DOHH2 (cell line): ENCODE data around the gene MYBPC3.

ENCODE experiments used
- H3F3A ChIP-seq: fragments of 200-600 bp; sonication (generic), shearing (Covaris generic); 2 replicates; pipeline ENCODE4 v1.6.0; 2016; ENCODE audit warnings: antibody characterized with exemption, mild to moderate bottlenecking; ENCODE audit not compliant: control insufficient read depth, insufficient read depth
- H3K27ac ChIP-seq: fragments of 200-600 bp; sonication (generic); 2 replicates; pipeline ENCODE4 v1.5.1; 2014; ENCODE audit warnings: low read depth, mild to moderate bottlenecking, low read length, moderate library complexity
- H3K27me3 ChIP-seq: fragments of 200-600 bp; sonication (generic); 2 replicates; pipeline ENCODE4 v1.6.1; 2014; ENCODE audit warnings: mild to moderate bottlenecking, low read length, mixed read lengths; ENCODE audit not compliant: control insufficient read depth
- H3K36me3 ChIP-seq: fragments of 200-600 bp; sonication (generic); 2 replicates; pipeline ENCODE4 v1.6.1; 2014; ENCODE audit warnings: mild to moderate bottlenecking, low read length, moderate library complexity, mixed read lengths; ENCODE audit not compliant: control insufficient read depth
- H3K4me1 ChIP-seq: fragments of 200-600 bp; sonication (generic); 2 replicates; pipeline ENCODE4 v1.6.1; 2014; ENCODE audit warnings: mild to moderate bottlenecking, low read length, mixed read lengths; ENCODE audit not compliant: control insufficient read depth
- H3K4me2 ChIP-seq: fragments of 200-600 bp; sonication (generic); 2 replicates; pipeline ENCODE4 v1.6.0; 2014; ENCODE audit warnings: mild to moderate bottlenecking, low read length, moderate library complexity
- H3K4me3 ChIP-seq: fragments of 200-600 bp; sonication (generic); 2 replicates; pipeline ENCODE4 v1.5.1; 2014; ENCODE audit warnings: mild to moderate bottlenecking, low read length, mixed read lengths
- H3K79me2 ChIP-seq: fragments of 200-600 bp; sonication (generic); 2 replicates; pipeline ENCODE4 v1.6.1; 2014; ENCODE audit warnings: mild to moderate bottlenecking, low read length, mixed read lengths; ENCODE audit not compliant: control insufficient read depth
- H3K9me2 ChIP-seq: fragments of 200-600 bp; sonication (generic); replicated peaks from 2 replicates; pipeline ENCODE4 v1.6.1; 2014; ENCODE audit warnings: mild to moderate bottlenecking, low read length, mixed read lengths; ENCODE audit not compliant: control insufficient read depth
- H3K9me3 ChIP-seq: fragments of 200-600 bp; sonication (generic); 2 replicates; pipeline ENCODE4 v1.6.1; 2014; ENCODE audit warnings: antibody characterized with exemption, low read length, mixed read lengths; ENCODE audit not compliant: control insufficient read depth, insufficient read depth
- H4K20me1 ChIP-seq: fragments of 200-600 bp; sonication (generic); 2 replicates; pipeline ENCODE4 v1.6.0; 2014; ENCODE audit warnings: low read depth, mild to moderate bottlenecking, antibody characterized with exemption, low read length, moderate library complexity; ENCODE audit not compliant: control insufficient read depth, insufficient read depth
- CTCF ChIP-seq: fragments of 200-600 bp; sonication (generic); IDR thresholded peaks from one replicate; pipeline ENCODE4 v1.5.1; 2014; ENCODE audit warnings: antibody characterized with exemption, mild to moderate bottlenecking, low read depth, low read length; ENCODE audit not compliant: poor library complexity, severe bottlenecking
- EZH2phosphoT487 ChIP-seq: fragments of 200-600 bp; sonication (generic); IDR thresholded peaks from 2 replicates; pipeline ENCODE4 v1.6.1; 2017; ENCODE audit warnings: borderline replicate concordance, mild to moderate bottlenecking, antibody characterized with exemption, low read length, moderate library complexity, mixed read lengths

MYBPC3 gene

GRCh38 chr11:47387944-47388696 is 35.6 kb upstream of the MYBPC3 start:
- Histone ChIP-seq H3K36me3 (no peaks in the 10 kb centered on the region), H3K4me1 (peaks cover 29% of the 10 kb centered on the region), H3F3A (no peaks in the 10 kb centered on the region), H3K9me2 (no peaks in the 10 kb centered on the region), H4K20me1 (no peaks in the 10 kb centered on the region), H3K79me2 (no peaks in the 10 kb centered on the region), H3K9me3 (no peaks in the 10 kb centered on the region), H3K4me2 (no peak overlapping the region), H3K27me3 (no peaks in the 10 kb centered on the region), H3K27ac (no peak overlapping the region), H3K4me3 (no peak overlapping the region)
- no peak for TF ChIP-seq EZH2phosphoT487
- no peak for TF ChIP-seq CTCF

- Histone ChIP-seq H3K36me3 (no peaks in the 10 kb centered on the region), H3K27ac (no peak overlapping the region), H3K4me1 (peaks cover 16% of the 10 kb centered on the region), H4K20me1 (no peaks in the 10 kb centered on the region), H3K27me3 (no peaks in the 10 kb centered on the region), H3F3A (no peaks in the 10 kb centered on the region), H3K4me2 (no peak overlapping the region), H3K9me3 (no peaks in the 10 kb centered on the region), H3K79me2 (no peaks in the 10 kb centered on the region), H3K9me2 (no peaks in the 10 kb centered on the region), H3K4me3 (no peak overlapping the region)
- TF ChIP-seq EZH2phosphoT487 (no peak), CTCF (no peak)
Observed at GRCh38 chr11:47384498-47384897, 32.0 kb upstream of the MYBPC3 start.

GRCh38 chr11:47383071-47383470 is 30.6 kb upstream of the MYBPC3 start:
- Histone ChIP-seq H3K4me1 (peaks cover 22% of the 10 kb centered on the region), H3K27me3 (no peaks in the 10 kb centered on the region), H3K79me2 (peaks cover 8% of the 10 kb centered on the region), H3K9me3 (no peaks in the 10 kb centered on the region), H3K9me2 (no peaks in the 10 kb centered on the region), H3K4me3 (no peak overlapping the region), H3K4me2 (no peak overlapping the region), H3K27ac (no peak overlapping the region), H3K36me3 (peaks cover 1% of the 10 kb centered on the region; the same call in 1 of the 2 replicates), H3F3A (no peaks in the 10 kb centered on the region), H4K20me1 (no peaks in the 10 kb centered on the region)
- no peak for TF ChIP-seq CTCF
- no peak for TF ChIP-seq EZH2phosphoT487
